ENCODE data around the gene RPS6KA2.

The RPS6KA2 gene

GRCh38 chr6:166497087-166497899 is 129.8 kb downstream of the RPS6KA2 start:
- DNase-seq: no peak

- no peak for DNase-seq
Measured at GRCh38 chr6:166496460-166496859, 130.6 kb downstream of the RPS6KA2 start.

- no peak for DNase-seq
Measured at GRCh38 chr6:166495487-166496314, 131.3 kb downstream of the RPS6KA2 start.

DNA sequence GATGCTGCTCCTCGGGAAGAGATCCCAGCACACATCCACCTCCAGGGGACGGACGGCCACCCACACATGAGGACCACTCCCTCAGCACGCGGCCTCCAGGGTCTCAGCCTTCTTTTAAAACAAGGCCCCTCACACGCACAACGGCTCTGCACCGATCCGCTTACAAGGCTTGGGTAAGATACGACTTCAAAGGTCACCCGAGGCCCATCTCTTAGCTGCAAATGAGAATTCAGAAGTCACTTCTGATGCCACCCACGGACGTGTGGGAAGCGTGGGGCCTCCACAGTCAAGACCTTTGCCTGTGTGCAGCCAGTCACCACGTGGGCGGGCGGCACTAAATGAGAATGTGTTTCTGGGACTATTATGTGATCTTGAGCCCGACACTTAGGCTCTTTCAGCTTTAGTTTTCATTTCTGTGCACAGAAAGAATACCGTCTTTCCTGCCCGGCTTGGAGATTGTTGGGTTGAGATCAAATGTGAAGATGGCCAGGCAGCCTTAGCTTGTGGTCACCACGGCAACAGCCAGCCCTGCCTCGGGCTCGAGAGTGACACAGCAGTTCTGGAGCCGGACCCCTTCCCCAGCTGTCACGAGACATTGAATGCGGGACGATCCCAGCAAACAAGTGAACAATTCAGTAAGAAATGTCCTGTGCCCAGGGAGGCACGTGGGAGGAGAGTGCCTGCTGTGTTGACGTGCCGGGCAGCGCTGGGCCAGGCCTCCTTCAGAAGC is 132.1 kb downstream of the RPS6KA2 start:
- DNase-seq: no peak

DNA sequence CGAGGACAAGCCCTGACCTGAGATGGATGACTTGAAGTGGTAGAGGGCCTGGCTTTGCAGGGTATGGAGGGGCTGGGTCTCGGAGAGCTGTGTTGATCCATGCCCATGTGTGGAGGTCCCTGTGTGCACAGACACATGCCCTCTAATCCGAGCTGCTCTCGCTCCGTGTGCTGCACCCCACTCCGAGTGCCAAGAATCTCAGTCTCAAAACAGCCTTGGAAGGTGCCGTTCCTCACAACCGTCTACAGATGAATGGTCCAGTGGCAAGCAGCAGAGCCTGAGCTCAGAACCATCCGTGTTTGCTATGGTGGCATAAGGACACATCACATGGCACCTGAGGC is 133.0 kb downstream of the RPS6KA2 start:
- no peak for DNase-seq

- no peak for DNase-seq
Measured at GRCh38 chr6:166493427-166494100, 133.5 kb downstream of the RPS6KA2 start.

- DNase-seq: no peak
Measured at GRCh38 chr6:166492092-166492741, 134.8 kb downstream of the RPS6KA2 start.

DNA sequence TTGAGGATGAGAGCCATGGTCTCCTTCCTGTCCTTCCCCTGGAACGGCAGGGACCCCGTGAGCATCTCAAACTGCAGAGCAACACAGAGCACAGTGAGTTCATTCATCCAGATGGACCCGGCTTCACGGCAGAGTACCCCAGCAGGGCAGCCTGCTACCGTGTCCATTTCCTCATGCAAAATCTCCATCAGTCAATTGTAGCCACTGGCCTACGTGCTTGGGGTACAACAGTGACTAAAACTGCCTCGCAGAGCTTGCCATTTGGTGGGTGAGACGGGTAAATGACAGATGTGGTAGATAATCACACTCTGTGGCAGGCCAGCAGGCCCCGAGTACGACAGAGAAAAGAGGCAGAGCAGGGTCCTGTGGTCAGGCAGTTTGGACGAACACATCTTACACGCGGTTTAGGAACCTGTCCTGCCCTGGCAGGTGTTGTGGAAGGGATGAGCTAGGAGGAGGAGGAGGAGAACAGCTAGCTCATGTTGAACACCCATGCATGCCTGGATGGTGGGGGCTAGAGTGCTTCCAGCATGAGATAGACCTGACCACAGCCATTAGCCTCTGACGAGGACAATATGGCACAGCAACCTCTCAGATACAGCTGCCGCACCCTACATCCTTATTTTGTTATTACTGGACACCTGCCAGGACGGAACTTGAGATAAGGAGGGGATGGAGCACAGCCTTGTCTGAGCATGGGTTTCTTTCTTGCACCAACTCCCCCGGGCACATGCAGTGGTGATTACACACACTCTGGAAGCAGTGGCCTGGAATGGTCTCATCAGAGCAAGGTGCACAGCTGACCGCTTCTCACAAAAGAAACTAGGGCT is 136.2 kb downstream of the RPS6KA2 start:
- DNase-seq: no peak

- DNase-seq: no peak
Measured at GRCh38 chr6:166489301-166490155, 137.5 kb downstream of the RPS6KA2 start.

- DNase-seq: no peak
Measured at GRCh38 chr6:166488701-166489100, 138.3 kb downstream of the RPS6KA2 start.

GRCh38 chr6:166488076-166488685 is 138.9 kb downstream of the RPS6KA2 start:
- DNase-seq: peak; percentile 55 to 77

DNA sequence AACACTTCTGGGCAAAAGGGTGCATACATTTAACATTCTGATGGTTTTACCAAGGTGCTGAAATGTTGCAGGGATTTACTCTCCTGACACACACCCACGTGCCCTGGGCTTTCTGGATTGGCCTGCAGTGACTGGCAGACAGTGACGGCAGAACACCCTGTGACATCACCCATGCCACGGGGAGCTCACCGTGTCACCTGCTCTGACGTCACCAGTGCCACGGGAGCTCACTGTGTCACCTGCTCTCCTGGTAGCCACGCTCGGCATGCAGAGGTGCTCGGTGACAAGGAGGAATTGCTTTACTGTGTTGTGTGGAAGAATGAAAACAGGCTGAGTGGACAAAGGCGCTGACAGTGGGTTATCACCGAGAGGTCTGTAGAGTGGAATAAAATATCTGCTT is 139.9 kb downstream of the RPS6KA2 start:
- DNase-seq: no peak

DNA sequence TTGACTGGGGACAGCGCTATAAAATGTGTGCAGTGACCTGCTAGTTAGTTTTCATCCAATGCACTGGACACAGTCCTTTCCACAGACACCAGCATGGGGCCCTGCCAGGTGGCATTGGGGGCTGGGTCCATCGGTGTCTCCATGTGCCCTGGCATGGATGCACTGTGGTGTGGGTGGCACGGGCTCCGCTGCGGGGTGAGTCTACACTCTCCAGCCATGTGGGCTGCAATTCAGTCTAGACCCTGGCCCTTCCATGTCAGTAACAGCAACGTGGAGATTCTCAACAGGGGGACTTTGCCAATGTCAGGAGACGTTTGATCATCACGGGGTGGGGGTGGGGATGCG is 140.5 kb downstream of the RPS6KA2 start:
- DNase-seq: no peak

GRCh38 chr6:166485651-166486535 is 141.2 kb downstream of the RPS6KA2 start:
- DNase-seq: no peak

DNA sequence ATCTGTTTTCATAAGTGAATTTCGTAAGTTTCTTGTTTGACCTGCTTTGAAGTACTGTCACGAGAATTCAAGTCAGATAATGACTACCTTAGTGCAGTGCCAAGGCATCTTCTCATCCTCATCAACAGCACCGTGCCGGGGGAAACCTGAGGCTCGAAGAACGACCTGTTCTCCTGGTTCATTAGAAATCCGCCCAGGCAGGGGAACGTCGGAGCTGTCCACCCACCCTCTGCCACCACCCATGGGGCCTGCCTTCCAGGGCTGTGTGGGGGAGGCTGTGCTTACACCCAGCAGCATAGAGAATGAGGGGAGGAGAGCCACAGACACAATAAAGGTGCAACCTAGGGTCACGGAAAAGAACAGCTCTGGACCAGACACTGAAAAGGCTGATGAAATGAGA is 142.2 kb downstream of the RPS6KA2 start:
- DNase-seq: no peak

GRCh38 chr6:166483573-166484250 is 143.3 kb downstream of the RPS6KA2 start:
- no peak for DNase-seq

DNA sequence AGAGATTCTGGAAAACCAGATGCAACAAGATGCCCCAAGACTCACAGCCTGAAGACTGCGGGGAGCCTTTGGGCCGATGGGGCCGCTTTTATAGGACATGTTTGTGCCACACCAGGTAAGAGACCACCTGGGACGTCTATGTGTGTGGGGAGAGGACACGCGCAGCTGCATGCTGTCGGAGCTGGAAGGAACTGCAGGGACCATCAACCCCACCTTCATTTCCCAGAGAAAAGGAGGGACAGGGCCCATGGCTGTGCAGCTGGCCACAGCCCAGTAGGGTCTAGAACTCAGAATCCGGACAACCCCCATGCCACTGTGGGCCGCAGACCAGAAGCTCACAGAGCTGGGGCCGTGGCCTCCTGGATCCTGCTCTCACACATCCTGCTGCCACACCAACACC is 144.0 kb downstream of the RPS6KA2 start:
- DNase-seq: no peak

- no peak for DNase-seq
Measured at GRCh38 chr6:166478782-166479592, 148.1 kb downstream of the RPS6KA2 start.
